IPS-18a (cell line): ENCODE data around the gene KCND1.

Experiments
- H3K27ac ChIP-seq: one replicate; pipeline ENCODE4 v1.5.1; 2013; ENCODE audit warnings: low read length
- H3K27me3 ChIP-seq: one replicate; pipeline ENCODE4 v1.6.1; 2013; ENCODE audit warnings: mild to moderate bottlenecking, low read length; ENCODE audit not compliant: control insufficient read depth, insufficient read depth
- H3K36me3 ChIP-seq: one replicate; pipeline ENCODE4 v1.6.1; 2013; ENCODE audit warnings: low read depth, low read length; ENCODE audit not compliant: control insufficient read depth
- H3K4me1 ChIP-seq: one replicate; pipeline ENCODE4 v1.6.1; 2013; ENCODE audit warnings: low read depth, low read length; ENCODE audit not compliant: control insufficient read depth
- H3K4me3 ChIP-seq: one replicate; pipeline ENCODE4 v1.5.1; 2013; ENCODE audit warnings: low read length
- H3K9ac ChIP-seq: one replicate; pipeline ENCODE4 v1.6.1; 2013; ENCODE audit warnings: mild to moderate bottlenecking, low read length, moderate library complexity
- H3K9me3 ChIP-seq: one replicate; pipeline ENCODE4 v1.6.1; 2013; ENCODE audit warnings: low read depth, low read length; ENCODE audit not compliant: control insufficient read depth

Gene KCND1

DNA sequence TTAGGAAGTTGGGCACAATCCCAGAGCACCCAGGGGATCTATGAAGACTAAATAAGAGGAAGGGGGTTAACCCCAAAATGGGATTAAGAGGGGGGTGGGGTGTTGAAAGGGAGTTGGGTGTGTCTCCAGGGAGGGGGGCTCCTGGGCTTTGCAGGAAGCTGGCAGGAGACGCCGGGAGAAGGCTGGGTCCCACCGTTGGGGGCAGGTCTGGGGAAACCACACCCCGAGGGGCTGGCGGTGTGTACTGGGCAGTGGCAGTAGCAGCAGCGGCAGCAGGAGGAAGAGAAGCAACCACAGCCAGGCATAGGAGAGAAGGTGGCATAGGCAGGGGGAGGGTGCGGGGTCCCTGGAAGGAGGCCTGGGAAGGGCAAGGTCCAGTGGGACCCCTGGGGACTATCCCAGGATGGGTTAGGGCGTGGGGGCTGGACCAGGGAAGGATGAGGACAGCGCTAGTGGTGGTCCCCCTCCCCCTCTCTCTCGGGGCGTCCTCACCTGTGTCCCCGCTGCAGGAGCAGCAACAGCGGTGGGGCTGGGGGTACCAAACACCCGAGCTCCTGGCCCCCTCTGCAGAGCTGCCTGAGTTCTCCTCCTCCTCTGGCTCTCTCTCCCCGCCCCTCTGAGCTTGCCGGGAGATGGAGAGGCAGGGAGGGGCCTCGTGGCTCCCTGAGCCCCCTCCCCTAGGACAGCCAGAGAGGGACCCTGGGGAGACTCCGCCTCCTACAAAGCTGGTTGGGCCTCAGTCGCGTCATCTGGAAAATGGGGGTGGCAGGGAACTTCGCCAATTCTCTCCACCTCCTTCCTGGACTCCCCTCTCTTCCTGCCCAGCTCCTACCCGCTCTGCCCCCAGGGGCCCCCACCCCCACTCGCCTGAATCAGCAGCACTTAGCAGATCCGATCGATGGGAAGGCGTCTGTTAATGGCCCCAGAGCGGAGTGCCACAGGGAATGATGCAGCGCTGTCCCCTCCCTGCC is at the start of gene KCND1:
Gene KCND1, minus strand, starts transcription at position 596 of the 971 bp plus-strand sequence. CDS start 1,573 bp downstream, outside the sequence.
- Histone ChIP-seq H3K9me3 (peaks cover 8% of the 10 kb centered on the region), H3K27ac (no peak within 1 kb of the TSS), H3K27me3 (no peaks in the 10 kb centered on the region), H3K4me1 (no peaks in the 10 kb centered on the region), H3K4me3 (peak within 1 kb of the TSS; percentile 58), H3K9ac (no peak within 1 kb of the TSS), H3K36me3 (peaks cover 14% of the 10 kb centered on the region)

GRCh38 chrX:49019599-49020249 is 48.1 kb upstream of the KCND1 start:
- H3K9ac ChIP-seq, result no peak overlapping the region
- no peaks in the 10 kb centered on the region for H3K36me3 ChIP-seq
- H3K4me1 ChIP-seq, result no peaks in the 10 kb centered on the region
- H3K4me3 ChIP-seq, result no peak overlapping the region
- no peaks in the 10 kb centered on the region for H3K27me3 ChIP-seq
- H3K9me3 ChIP-seq, result peaks cover 6% of the 10 kb centered on the region
- H3K27ac ChIP-seq, result no peak overlapping the region

DNA sequence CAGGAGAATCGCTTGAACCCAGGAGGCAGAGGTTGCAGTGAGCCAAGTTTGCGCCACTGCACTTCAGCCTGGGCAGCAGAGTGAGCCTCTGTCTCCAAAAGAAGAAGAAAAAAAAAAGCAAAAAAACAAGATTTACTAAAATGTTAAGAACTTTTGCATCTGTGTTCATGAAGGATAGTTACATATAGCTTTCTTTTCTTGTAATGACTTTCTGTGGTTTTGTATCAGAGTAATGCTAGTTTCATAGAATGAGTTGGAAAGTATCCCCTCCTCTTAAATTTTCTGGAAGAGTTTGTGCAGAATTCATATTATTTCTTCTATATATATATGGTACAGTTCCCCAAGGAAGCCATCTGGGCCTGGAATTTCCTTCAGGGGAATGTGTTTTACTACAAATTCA is 47.4 kb upstream of the KCND1 start:
- Histone ChIP-seq H3K36me3 (no peaks in the 10 kb centered on the region), H3K9ac (no peak overlapping the region), H3K9me3 (peaks cover 6% of the 10 kb centered on the region), H3K4me3 (no peak overlapping the region), H3K27me3 (no peaks in the 10 kb centered on the region), H3K27ac (no peak overlapping the region), H3K4me1 (no peaks in the 10 kb centered on the region)

DNA sequence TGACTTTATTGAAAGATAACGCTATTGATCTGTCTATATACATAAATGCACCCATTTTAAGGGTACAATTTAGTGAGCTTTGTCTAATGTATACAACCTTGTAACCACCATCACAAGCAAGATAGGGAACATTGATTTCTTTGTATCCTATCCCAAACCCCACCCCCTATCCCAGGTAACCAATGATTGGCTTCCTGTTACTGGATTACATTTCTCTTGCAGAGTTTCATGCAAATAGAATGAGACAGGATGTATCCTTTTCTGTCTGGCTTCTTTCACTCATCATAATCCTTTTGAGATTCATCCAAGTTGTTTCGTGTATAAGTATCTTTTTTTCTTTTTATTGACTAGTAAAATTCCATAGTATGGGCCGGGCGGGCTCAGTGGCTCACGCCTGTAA is 32.1 kb upstream of the KCND1 start:
- no peak overlapping the region for H3K27ac ChIP-seq
- no peaks in the 10 kb centered on the region for H3K9me3 ChIP-seq
- no peak overlapping the region for H3K4me3 ChIP-seq
- peaks cover under 1% of the 10 kb centered on the region for H3K36me3 ChIP-seq
- no peak overlapping the region for H3K9ac ChIP-seq
- H3K27me3 ChIP-seq, result no peaks in the 10 kb centered on the region
- H3K4me1 ChIP-seq, result no peaks in the 10 kb centered on the region

GRCh38 chrX:49002091-49002935 is 30.7 kb upstream of the KCND1 start, which contains the start of gene GRIPAP1:
TSS of gene GRIPAP1 (minus strand) at chrX:49002264. CDS start at chrX:49002229, 35 bp downstream.
- H3K36me3 ChIP-seq, result peaks cover 9% of the 10 kb centered on the region
- no peaks in the 10 kb centered on the region for H3K9me3 ChIP-seq
- peak within 1 kb of the TSS; percentile 94 for H3K4me3 ChIP-seq
- peak within 1 kb of the TSS; percentile 95 for H3K27ac ChIP-seq
- H3K27me3 ChIP-seq, result no peaks in the 10 kb centered on the region
- H3K9ac ChIP-seq, result peak within 1 kb of the TSS; percentile 95
- no peaks in the 10 kb centered on the region for H3K4me1 ChIP-seq

GRCh38 chrX:49001521-49002090 is 30.0 kb upstream of the KCND1 start:
- no peaks in the 10 kb centered on the region for H3K9me3 ChIP-seq
- H3K36me3 ChIP-seq, result peaks cover 9% of the 10 kb centered on the region
- H3K4me1 ChIP-seq, result no peaks in the 10 kb centered on the region
- peak overlapping the region; percentile 95 for H3K9ac ChIP-seq
- H3K4me3 ChIP-seq, result peak overlapping the region; percentile 94
- H3K27me3 ChIP-seq, result no peaks in the 10 kb centered on the region
- peak overlapping the region; percentile 95 for H3K27ac ChIP-seq

DNA sequence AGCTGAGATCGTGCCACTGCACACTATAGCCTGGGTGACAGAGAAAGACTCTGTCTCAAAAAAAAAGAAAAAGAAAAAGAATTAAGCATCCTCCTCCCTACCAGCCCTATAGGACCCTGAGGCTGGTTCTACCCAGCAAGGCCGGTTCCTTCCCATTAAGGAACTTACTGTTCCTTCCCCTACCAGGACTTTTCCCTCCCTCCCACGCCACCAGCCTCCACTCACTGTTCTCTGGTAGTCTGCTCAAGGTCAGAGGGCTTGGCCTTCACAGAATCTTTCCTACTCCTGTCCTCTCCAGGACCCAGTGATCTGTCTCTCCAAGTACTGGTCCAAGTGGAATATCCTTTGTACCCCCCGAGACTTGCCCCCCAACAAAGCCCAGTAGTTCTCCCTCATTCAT is 29.0 kb upstream of the KCND1 start:
- Histone ChIP-seq H3K27me3 (no peaks in the 10 kb centered on the region), H3K27ac (no peak overlapping the region), H3K9ac (no peak overlapping the region), H3K4me1 (no peaks in the 10 kb centered on the region), H3K9me3 (no peaks in the 10 kb centered on the region), H3K4me3 (no peak overlapping the region), H3K36me3 (peaks cover 17% of the 10 kb centered on the region)

- H3K27me3 ChIP-seq, result no peaks in the 10 kb centered on the region
- H3K36me3 ChIP-seq, result peaks cover 24% of the 10 kb centered on the region
- no peaks in the 10 kb centered on the region for H3K9me3 ChIP-seq
Measured at GRCh38 chrX:48999030-48999429, 27.4 kb upstream of the KCND1 start.

DNA sequence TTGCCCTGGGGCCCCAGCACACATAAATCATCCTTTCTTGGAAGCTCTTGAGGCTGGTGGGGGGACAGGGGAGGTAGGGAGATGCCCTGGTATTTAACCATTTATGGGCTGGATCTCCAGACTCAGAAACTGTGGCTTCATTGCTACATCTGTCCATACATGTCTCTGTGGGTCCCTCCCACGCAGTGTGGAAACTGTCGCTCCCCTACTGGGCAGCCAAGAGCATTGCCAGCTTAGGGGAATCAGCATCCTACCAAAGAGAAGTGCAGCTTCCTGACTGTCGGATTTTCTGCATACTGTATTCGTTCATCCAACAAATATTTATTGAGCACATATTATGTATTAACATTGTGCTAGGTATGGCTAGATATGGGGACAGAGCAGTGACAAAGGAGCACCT is 26.7 kb upstream of the KCND1 start:
- H3K9me3 ChIP-seq, result no peaks in the 10 kb centered on the region
- H3K36me3 ChIP-seq, result peaks cover 27% of the 10 kb centered on the region
- no peaks in the 10 kb centered on the region for H3K4me1 ChIP-seq
- no peak overlapping the region for H3K4me3 ChIP-seq
- H3K9ac ChIP-seq, result no peak overlapping the region
- no peak overlapping the region for H3K27ac ChIP-seq
- H3K27me3 ChIP-seq, result no peaks in the 10 kb centered on the region

More at GRCh38 chrX:48999030-48999429, 27.4 kb upstream of the KCND1 start:
- no peak overlapping the region for H3K9ac ChIP-seq
- H3K4me3 ChIP-seq, result no peak overlapping the region
- H3K27ac ChIP-seq, result no peak overlapping the region
- H3K4me1 ChIP-seq, result no peaks in the 10 kb centered on the region

- Histone ChIP-seq H3K9ac (no peak overlapping the region), H3K9me3 (no peaks in the 10 kb centered on the region), H3K4me3 (no peak overlapping the region), H3K4me1 (no peaks in the 10 kb centered on the region), H3K36me3 (peaks cover 31% of the 10 kb centered on the region), H3K27me3 (no peaks in the 10 kb centered on the region), H3K27ac (no peak overlapping the region)
Measured at GRCh38 chrX:48997865-48998264, 26.2 kb upstream of the KCND1 start.

GRCh38 chrX:48997455-48997854 is 25.8 kb upstream of the KCND1 start:
- H3K9ac ChIP-seq, result no peak overlapping the region
- H3K36me3 ChIP-seq, result peaks cover 32% of the 10 kb centered on the region
- H3K4me1 ChIP-seq, result no peaks in the 10 kb centered on the region
- H3K4me3 ChIP-seq, result no peak overlapping the region
- no peak overlapping the region for H3K27ac ChIP-seq
- H3K9me3 ChIP-seq, result peaks cover 2% of the 10 kb centered on the region
- H3K27me3 ChIP-seq, result no peaks in the 10 kb centered on the region
